Hepatocyte (in vitro differentiated cells): ENCODE data around the gene KCNJ15. TPM values are rescaled to one million over a fixed set of nuclear protein-coding genes. Genes with fewer than 3 reads are reported as not detected.

Experiments used
- DNase-seq: peaks from one replicate; pipeline ENCODE4 v3.0.0-alpha.2; 2016; ENCODE audit warnings: low spot score
- H2AFZ ChIP-seq: fragments of 200-600 bp; sonication (generic); 2 replicates; pipeline ENCODE4 v1.6.0; 2016; ENCODE audit warnings: antibody characterized with exemption, mild to moderate bottlenecking
- H3K27ac ChIP-seq: fragments of 200-600 bp; sonication (generic); 2 replicates; pipeline ENCODE4 v1.5.1; 2016; ENCODE audit warnings: mild to moderate bottlenecking
- H3K27me3 ChIP-seq: fragments of 200-600 bp; sonication (generic); 2 replicates; pipeline ENCODE4 v1.6.1; 2016
- H3K36me3 ChIP-seq: fragments of 200-600 bp; sonication (generic); replicated peaks from 2 replicates; pipeline ENCODE4 v1.5.1; 2016; ENCODE audit warnings: low read depth; ENCODE audit not compliant: insufficient read depth
- H3K4me1 ChIP-seq: fragments of 200-600 bp; sonication (generic); 2 replicates; pipeline ENCODE4 v1.5.1; 2016; ENCODE audit warnings: mild to moderate bottlenecking, moderate library complexity; ENCODE audit not compliant: insufficient read depth
- H3K4me2 ChIP-seq: fragments of 200-600 bp; sonication (generic); 2 replicates; pipeline ENCODE4 v1.6.0; 2016
- H3K4me3 ChIP-seq: fragments of 200-600 bp; sonication (generic); 2 replicates; pipeline ENCODE4 v1.5.1; 2016; ENCODE audit warnings: mild to moderate bottlenecking
- H3K79me2 ChIP-seq: fragments of 200-600 bp; sonication (generic); 2 replicates; pipeline ENCODE4 v1.6.0; 2017; ENCODE audit warnings: mild to moderate bottlenecking
- H3K9me2 ChIP-seq: fragments of 200-600 bp; sonication (generic); replicated peaks from 2 replicates; pipeline ENCODE4 v1.6.0; 2017; ENCODE audit warnings: mild to moderate bottlenecking; ENCODE audit not compliant: insufficient read depth
- H3K9me3 ChIP-seq: fragments of 200-600 bp; sonication (generic); 2 replicates; pipeline ENCODE4 v1.5.1; 2016; ENCODE audit warnings: low read depth, mild to moderate bottlenecking
- H4K20me1 ChIP-seq: fragments of 200-600 bp; sonication (generic); 2 replicates; pipeline ENCODE4 v1.6.0; 2016; ENCODE audit warnings: mild to moderate bottlenecking; ENCODE audit not compliant: insufficient read depth, poor library complexity, severe bottlenecking
- EZH2 ChIP-seq: fragments of 200-600 bp; sonication (generic); IDR thresholded peaks from 2 replicates; pipeline ENCODE4 v1.6.1; 2016; ENCODE audit warnings: antibody characterized with exemption, mild to moderate bottlenecking, borderline replicate concordance
- EZH2phosphoT487 ChIP-seq: fragments of 200-600 bp; sonication (generic); IDR thresholded peaks from one replicate; pipeline ENCODE4 v1.6.1; 2018; ENCODE audit warnings: antibody characterized with exemption, mild to moderate bottlenecking, low read depth, moderate library complexity; ENCODE audit not compliant: unreplicated experiment, severe bottlenecking
- WGBS: methylation state at CpG from one replicate; pipeline ENCODE4 v1.1.6; 2016; ENCODE audit warnings: low lambda C conversion rate; ENCODE audit errors: missing lambda C conversion rate; 5-methylcytosine and 5-hydroxymethylcytosine counted together
- polyA plus RNA-seq: library from polyadenylated mRNA; unstranded; fragments of >200 nt; fragmentation: Nextera tagmentation; extraction: Ambion mirVana; gene quantifications from 2 replicates; pipeline ENCODE4 v1.2.1, GENCODE V29; 2016
- total RNA-seq: library from RNA; depleted of rRNA; stranded (reverse); fragments of >200 nt; gene quantifications from 2 replicates; pipeline ENCODE4 v1.2.3, GENCODE V29; 2014
- TF ChIP-seq, protein P1 (sequence below): fragments of 200-600 bp; sonication (generic); IDR thresholded peaks from 2 replicates; pipeline ENCODE4 v1.5.1; 2016; ENCODE audit warnings: antibody characterized with exemption, mild to moderate bottlenecking; ENCODE audit not compliant: poor library complexity

The KCNJ15 gene
- total and polyA plus RNA-seq, 2 experiments from 2014 or later: 0.43 to 0.88 TPM

DNA sequence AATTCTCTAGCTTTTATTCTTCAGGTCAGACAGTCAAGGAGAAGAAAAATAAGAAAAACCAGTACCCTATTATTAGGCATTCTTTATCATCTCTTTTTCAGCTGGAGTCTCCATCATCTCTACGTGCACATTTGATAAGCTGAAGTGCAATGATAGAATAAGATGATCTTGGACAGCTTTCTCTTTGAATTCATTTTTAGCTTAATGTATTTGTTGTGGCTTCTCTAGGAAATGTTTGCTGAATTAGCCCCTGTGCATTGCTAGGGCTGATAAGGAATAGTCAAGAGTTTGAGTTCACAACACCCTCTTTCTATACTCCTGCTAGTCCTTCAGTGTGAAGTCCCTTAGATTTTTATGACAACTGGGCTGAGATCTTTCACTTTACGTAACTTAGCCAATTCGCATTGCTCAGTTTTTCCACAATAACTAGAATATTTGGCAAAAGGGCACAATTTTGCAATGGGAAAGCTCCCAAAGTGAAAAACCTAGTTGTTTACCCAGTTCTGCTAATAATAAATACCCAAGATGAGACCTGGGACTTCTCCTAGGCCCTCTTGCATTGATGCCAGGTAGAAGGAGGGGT, 7.0 kb upstream of the KCNJ15 start:
- no peaks in the 10 kb centered on the region for H4K20me1 ChIP-seq
- no peak overlapping the region for H3K27ac ChIP-seq
- H2AFZ ChIP-seq: no peak overlapping the region
- DNase-seq: no peak
- no peaks in the 10 kb centered on the region for H3K4me1 ChIP-seq
- H3K79me2 ChIP-seq: no peaks in the 10 kb centered on the region
- H3K36me3 ChIP-seq: no peaks in the 10 kb centered on the region
- TF ChIP-seq, protein P1, sequence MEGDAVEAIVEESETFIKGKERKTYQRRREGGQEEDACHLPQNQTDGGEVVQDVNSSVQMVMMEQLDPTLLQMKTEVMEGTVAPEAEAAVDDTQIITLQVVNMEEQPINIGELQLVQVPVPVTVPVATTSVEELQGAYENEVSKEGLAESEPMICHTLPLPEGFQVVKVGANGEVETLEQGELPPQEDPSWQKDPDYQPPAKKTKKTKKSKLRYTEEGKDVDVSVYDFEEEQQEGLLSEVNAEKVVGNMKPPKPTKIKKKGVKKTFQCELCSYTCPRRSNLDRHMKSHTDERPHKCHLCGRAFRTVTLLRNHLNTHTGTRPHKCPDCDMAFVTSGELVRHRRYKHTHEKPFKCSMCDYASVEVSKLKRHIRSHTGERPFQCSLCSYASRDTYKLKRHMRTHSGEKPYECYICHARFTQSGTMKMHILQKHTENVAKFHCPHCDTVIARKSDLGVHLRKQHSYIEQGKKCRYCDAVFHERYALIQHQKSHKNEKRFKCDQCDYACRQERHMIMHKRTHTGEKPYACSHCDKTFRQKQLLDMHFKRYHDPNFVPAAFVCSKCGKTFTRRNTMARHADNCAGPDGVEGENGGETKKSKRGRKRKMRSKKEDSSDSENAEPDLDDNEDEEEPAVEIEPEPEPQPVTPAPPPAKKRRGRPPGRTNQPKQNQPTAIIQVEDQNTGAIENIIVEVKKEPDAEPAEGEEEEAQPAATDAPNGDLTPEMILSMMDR: no peak
- no peak for TF ChIP-seq EZH2phosphoT487
- no peak for TF ChIP-seq EZH2
- 95% methylated on average over 3 of the region's 3 CpGs for WGBS
- H3K9me3 ChIP-seq: no peaks in the 10 kb centered on the region
- no peak overlapping the region for H3K4me2 ChIP-seq
- no peaks in the 10 kb centered on the region for H3K9me2 ChIP-seq
- H3K4me3 ChIP-seq: no peak overlapping the region
- H3K27me3 ChIP-seq: no peaks in the 10 kb centered on the region

DNA sequence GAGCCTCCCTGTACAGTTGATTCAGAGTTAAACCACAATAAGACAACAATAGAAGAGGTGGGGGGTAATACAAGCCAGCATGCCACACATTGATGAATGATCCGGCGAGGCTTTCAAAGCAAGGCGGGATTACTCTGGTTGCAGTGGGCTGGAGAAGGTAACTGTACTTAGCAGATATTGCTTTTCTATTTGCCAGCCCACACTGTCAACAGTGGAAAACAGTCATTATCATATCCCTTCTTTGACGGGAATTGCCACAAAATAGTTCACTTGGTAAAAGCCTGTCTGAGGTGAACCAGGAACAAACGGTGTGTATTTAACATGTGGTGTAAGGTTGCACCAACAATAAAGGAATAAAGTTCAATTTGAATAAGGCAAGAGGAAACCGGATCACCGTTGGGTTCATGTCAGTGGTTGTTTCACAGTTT, 5.8 kb upstream of the KCNJ15 start:
- TF ChIP-seq, protein P1: no peak
- TF ChIP-seq EZH2 (no peak), EZH2phosphoT487 (no peak)
- H4K20me1 ChIP-seq: no peaks in the 10 kb centered on the region
- H3K27me3 ChIP-seq: no peaks in the 10 kb centered on the region
- H3K9me3 ChIP-seq: no peaks in the 10 kb centered on the region
- no peak overlapping the region for H3K4me2 ChIP-seq
- 71% methylated on average over 7 of the region's 7 CpGs for WGBS
- H2AFZ ChIP-seq: no peak overlapping the region
- no peaks in the 10 kb centered on the region for H3K36me3 ChIP-seq
- no peak for DNase-seq
- no peaks in the 10 kb centered on the region for H3K9me2 ChIP-seq
- no peaks in the 10 kb centered on the region for H3K79me2 ChIP-seq
- no peak overlapping the region for H3K27ac ChIP-seq
- no peaks in the 10 kb centered on the region for H3K4me1 ChIP-seq
- H3K4me3 ChIP-seq: no peak overlapping the region

DNA sequence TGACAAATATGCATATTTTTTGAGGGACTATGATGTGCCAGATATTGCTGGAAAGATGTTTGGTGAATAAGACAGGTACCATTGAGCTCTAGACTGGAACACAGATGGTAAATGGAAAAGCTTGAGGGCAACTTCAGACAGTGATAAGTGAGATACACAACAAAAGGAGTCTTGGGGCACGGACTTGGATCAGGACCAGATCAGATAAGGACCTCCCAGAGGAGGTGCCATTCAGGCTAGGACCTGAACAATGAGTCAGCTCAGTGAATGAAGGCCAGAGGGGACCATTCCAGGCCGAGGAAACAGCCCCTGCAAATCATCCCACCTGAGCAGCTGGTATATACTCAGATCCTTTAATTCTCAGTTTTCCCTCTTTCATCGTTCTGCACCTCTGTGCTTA, 1.8 kb upstream of the KCNJ15 start:
- Histone ChIP-seq H2AFZ (no peak overlapping the region), H4K20me1 (no peaks in the 10 kb centered on the region), H3K4me2 (no peak overlapping the region), H3K79me2 (no peaks in the 10 kb centered on the region), H3K4me1 (no peaks in the 10 kb centered on the region), H3K4me3 (no peak overlapping the region), H3K9me2 (no peaks in the 10 kb centered on the region), H3K36me3 (no peaks in the 10 kb centered on the region), H3K27me3 (peaks cover 5% of the 10 kb centered on the region), H3K9me3 (no peaks in the 10 kb centered on the region), H3K27ac (no peak overlapping the region)
- WGBS: 66% methylated on average over 3 of the region's 3 CpGs
- DNase-seq: no peak
- TF ChIP-seq EZH2phosphoT487 (no peak), EZH2 (no peak)
- TF ChIP-seq, protein P1: no peak
